HT-29 (cell line): ENCODE data around the gene SLCO3A1. TPM values are rescaled to one million over a fixed set of nuclear protein-coding genes. Genes with fewer than 3 reads are reported as not detected.

ENCODE experiments used
- DNase-seq: peaks from one replicate; pipeline ENCODE4 v3.0.0-alpha.2; 2015; ENCODE audit warnings: low spot score
- total RNA-seq: library from RNA; depleted of rRNA; stranded (reverse); fragments of >200 nt; shearing (Covaris generic); gene quantifications from 2 replicates; pipeline ENCODE4 v1.2.3, GENCODE V29; 2014

SLCO3A1 gene
- total RNA-seq, 1 experiment from 2014 or later = 2.2 TPM

DNA sequence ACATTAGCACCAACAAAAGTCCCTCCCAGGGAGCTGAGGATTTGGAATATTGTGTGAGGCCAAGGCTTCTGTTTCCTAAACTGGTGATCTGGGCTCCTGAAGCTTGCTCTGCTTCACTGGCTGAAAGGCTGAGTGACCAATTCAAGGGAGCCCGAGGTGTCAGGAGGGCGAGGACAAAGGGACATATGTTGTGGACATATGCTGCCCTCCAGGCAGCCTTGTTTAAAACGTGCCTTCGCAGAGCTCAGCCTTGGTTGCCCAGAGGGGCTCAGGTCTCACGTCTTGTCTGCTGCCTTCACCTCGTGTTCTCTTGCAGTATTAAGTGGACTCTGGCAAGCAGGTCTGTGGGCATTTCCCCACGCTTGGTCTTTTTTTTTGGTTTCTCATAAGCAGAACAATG, 7.0 kb downstream of the SLCO3A1 start:
- no peak for DNase-seq

DNA sequence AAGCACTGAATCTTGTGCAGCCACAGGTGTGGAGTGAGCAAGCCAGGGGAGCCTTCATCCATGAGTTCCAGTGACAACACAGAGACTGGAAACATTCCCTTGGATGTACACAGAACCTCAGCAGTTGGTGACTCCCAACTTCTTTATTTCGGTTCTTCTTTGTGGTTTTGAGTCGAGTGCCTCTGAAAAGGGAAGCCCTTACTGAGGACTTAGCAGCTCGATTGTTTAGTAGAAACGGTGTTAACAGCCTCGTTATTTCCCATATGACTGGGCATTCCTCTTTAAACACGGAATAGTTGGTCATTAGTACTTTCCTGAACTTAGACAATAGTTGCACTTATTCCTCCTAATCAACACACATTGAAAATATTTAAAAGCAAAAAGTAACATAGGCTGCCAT, 7.7 kb downstream of the SLCO3A1 start:
- DNase-seq = no peak

DNA sequence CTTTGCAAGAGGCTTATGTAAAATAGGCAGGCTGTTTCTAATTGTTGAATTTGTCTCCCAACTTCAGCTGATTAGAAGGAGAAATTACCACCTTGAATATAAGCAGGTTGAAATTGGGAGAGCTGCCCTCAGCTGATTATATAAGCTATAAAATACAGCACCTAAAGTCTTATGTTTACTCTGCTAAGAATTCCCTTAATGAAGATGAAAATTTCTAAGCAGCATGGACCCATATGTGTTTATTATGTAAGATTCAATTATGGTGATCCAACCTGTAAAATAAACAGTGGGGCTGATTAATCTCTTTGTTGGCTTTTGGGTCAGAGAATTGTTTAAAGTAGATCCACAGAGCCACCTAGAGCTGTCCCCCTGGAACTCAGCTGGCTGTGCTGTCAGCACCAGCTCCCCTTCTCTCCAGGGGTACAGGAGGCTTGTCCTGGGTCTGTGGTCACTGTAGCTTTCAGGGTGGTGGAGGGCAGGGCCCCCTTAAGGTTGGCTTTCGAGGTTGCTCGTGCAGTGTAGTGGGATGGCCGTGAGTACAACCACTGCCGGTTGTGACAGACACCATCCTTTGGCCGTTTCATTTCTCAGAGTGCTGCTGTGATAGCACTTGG, 9.5 kb downstream of the SLCO3A1 start:
- DNase-seq = no peak

DNA sequence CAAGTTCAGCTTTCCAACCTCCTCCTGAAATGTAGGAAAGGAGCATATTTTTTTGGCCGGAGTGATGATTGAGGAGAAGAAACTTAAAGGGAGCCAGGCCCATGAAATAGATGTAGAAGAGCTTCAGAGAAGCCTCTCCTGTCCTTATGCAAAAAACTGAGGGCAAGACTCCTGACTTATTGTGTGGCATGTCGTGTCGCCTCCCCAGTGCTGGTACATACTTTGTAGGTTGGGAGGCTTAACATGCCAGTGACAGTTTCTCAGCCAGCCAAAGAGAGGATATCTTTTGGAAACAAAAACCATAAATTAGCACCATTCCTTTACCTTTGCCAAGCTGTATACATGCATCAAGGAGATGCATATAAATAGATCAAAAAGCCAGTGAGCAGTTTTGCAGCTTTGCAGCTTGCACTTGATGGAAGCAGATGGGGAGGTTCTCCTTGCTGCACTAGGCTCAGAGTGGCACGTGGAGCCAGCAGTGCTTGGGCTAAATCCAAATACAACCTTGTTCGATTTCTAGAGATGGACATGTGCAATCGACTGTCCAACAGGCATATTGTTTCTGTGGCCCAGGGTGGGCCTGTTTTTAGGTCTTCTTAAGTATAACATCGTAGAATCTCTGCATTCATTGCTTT, 10.2 kb downstream of the SLCO3A1 start:
- DNase-seq = no peak

DNA sequence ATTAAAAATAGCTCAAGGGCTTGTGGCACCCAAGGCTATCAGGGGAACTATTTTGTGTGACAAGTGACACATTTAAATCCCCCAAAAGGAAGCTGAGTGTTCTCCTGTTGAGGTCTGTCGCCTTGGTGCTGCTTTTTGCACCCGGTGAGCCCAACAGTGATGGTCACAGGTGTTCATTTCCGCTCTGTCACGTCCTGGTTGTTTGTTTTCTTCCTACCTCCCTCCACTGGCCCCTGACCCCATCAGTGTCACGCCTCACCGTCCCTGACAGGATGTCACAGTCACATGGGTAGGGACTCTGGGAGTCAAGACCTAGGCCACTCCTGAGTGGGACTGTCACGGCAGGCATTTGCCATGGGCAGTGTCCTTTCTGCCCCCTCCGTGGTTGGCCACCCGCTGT, 11.2 kb downstream of the SLCO3A1 start:
- no peak for DNase-seq

DNA sequence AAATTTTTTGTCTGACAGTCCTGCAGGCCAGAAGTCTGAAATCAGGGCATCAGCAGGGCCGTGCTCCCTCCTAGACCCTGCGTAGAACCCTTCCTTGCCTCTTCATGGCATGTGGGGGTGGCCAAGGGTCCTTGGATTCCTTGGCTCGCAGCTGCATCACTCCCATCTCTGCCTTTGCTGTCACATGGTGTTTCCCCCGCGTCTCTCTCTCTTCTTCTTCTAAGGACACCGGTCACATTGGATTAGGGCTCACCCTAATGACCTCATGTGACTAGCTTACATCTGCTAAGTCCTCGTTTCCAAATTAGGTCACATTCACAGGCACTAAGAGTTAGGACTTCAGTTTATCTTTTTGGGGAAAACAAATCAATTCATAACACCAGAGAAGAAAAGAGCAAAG, 12.0 kb downstream of the SLCO3A1 start:
- no peak for DNase-seq

DNA sequence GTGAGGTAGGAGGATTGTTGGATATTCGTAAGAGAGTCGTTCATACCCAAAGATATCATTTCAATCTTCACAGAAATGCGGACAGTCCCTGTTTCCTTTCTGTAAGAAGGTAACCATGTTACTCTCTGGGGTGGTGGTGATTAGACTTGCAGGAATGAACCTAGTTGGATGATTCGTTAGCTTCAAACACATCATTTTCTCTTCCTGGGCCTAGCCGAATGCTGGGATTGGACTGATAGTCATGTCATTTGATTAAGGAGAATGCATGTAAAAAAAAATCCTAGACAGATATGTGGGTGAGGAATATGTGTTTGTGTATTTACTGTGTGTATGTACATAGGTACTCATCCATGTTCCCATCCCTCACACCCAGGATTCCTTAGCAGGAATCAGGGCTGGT, 12.4 kb downstream of the SLCO3A1 start:
- DNase-seq = no peak

DNA sequence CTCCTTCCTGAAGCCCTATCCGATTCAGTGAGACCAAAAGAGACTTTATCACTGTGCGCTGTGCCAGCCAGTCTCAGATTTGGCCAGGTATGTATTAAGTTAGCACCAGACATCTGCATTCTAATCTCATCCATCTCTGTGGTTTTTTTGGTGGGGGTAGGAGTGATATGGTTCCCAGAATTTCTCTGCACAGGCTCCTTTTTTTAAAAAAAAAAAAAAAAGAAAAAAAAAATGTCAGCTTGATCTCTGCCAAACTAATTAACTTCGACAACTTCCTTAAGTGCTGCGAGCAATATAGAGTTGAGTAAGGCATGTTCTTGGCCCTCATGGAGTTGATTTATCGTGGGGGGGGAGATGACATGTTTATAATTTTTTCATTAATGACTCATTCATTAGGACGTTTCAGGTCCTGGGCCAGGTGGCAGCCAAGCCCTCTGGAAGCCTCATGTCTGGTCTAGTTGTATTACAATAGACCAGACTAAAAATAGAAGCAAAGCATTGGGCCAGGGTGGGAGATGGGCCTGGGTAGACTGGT, 12.9 kb downstream of the SLCO3A1 start:
- DNase-seq = peak; percentile 60

DNA sequence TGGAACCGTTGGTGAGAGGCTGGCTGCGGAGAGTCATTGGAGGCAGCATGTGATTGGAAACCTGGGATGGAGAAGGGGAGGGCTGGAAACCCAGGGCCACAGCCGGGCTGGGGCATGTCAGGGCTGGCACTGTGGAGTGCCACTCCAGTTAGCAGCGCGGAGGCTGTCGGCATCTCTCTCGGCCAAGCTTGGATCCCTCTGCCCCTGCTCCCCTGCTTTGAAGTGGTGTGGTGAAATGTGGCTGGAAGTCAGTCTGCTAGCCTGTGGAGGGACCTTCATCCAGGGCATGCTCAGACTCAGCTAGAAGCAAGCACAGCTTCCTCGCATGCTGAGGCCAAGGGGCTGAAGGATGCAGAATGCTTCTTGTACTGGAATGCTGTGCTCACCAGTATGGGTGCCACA, 13.5 kb downstream of the SLCO3A1 start:
- DNase-seq = peak; percentile 59

DNA sequence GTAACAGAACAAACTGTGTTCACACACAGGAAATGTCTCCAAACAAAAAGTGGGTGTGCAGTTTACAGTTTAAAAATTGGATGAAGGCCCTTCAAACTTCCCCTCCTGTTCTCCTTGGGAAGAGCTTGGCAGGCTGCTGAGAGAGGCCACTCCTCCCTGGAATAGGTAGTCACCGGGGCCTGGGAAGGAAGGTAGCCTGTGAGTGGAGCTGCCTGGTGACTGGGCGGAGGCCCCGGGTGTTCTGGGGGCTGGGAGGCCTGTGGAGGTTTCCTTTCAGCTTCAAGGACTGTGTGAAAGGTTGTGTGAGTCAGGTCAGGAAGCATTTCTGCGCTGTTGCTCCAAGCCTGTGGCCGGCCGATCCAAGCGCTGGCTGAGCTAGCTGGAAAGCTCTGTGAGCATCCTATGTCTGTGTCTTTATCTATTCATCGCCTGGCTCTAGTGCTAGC, 14.1 kb downstream of the SLCO3A1 start:
- peak; percentile 93 for DNase-seq

DNA sequence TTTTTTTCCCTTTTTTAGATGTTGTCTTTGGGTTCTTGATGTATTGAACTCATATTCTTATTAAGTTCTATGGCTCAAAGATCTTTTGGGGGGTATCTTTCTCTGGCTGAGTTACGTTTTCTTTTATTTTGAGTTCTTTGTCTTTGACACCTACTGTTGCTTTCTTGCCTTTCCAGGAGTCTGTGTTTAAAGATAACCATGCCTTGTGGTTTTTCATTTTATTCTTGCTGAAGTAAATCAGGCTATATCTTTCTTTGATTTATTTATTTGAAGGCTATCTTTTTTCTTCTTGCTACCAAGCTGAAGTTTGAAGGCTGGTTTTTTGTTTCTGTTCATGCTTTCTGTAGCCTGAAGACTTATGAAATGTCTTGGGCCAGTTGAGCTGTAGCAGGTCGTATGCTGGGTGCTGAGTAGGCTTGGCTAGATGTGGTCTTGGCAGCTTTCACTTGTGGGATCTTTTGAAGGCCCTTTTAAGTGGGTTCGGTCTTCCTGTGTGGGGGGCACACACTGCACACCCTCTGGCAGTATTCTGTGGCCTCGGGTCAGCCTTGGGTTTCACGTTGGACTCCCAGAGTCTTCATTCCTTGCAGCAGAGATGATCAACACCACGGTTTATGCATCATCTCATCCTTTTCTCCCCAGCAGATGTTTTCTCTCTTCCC, 17.5 kb downstream of the SLCO3A1 start:
- no peak for DNase-seq

DNA sequence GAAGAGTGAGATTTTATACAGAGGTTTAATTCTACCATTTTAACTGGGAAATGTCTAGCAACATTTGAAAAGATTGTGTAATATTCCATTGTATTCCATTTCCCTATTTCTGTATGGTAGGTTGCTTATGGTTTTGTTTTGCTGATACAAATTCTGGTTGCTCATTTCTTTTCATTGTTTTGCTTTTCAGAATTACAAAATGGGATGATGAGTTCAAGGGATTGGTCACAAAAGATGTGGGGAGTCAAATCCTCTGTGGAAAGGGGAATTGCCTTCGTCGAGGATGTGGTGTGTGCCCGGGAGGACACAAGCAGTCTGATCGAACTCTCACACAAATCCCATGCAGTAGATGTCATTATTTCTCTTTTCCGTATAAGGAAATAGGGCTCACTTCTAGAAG, 18.3 kb downstream of the SLCO3A1 start:
- no peak for DNase-seq

DNA sequence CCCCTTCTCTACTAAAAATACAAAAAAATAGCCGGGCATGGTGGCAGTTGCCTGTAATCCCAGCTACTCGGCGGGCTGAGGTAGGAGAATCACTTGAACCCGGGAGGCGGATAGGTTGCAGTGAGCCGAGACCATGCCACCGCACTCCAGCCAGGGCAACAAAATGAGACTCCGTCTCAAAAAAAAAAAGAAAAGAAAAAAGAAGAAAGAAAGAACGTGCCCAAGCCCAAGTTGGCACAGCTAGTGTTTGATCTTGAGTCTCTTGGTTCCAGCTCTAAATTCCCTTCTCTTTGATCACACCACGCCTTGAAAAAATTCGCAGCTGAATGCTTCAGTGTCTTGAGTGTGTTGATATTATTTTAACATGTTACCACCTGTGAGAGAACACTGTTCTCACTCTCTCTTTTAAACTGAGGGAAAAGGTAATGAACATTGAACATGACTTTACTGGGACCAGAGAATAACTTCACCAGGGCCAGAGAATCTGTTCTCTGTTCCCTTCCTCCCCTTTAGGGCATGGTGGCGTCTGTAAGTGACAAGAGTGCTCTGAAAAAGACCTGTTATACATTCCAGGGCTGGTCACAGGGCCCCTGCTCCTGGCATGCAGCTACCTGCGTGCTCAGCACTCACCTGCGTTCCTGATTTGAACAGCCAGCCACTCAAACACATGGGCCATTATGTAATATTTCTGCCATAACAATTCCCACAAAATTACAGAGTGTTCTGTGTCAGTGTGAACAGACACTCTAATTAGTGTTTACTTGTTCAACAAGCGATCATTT, 19.0 kb downstream of the SLCO3A1 start:
- no peak for DNase-seq

DNA sequence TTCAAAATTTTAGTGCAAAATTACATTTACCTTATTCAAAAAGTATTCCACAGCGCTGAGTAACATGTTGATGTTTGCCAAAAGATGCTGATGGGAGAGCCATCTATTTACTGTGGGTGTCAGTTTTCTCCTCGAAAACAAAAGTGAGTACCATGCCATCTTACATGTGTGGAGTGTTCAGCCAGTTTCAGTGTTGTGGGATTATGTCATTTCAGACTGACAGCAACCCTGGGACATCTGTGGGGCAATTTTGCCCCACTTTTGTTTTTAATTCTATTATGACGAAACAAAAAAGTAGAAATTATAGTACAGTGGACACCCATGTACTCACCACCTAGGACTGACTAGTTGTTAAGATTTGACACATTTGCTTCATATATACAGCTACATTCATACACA, 19.6 kb downstream of the SLCO3A1 start:
- no peak for DNase-seq

DNA sequence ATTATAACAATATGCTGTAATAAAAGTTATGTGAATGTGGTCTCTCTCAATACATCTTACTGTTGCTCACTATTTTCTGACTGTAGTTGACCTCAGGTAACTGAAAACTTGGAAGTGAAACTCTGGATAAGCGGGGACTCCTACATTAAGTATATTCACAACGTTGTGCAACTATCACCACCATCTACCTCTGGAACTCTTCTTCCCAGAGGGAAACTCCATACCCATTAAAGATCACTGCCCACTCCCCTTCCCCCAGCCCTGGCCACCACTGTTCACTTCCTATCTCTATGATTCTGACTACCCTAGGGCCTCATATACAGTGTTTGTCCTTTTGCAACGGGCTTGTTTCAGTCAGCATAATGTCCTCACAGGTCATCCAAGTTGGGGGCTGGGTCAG, 20.7 kb downstream of the SLCO3A1 start:
- no peak for DNase-seq

DNA sequence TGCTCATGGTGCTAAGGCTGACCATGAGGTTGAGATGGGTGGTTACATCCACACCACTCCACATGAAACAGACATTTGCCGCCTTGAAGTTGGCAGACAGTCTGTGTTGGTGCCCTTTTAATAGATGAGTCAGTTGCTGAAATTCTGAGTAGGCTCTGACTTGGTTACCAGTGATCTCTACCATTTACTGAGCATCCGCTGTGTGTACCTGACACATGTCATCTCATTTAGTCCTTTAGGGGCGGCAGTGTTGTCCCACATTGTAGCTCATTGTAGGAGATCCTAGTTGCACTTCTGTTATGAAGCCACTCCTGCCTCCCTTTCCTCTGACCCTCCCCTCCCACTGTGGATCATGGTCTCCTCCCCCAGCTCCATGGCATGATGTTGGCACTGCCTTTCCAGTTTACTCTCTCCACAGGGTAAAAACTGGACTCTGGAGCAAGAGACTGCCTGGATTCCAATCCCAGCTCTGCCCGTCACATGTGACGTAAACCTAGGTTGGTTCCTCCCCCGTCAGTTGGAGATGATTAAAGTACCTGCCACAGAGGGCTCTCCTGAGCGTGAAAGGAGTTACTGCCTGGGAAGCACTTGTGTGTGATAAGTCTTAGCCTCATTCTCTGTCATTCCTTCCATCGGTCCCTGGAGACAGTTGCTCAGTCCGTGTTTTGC, 21.6 kb downstream of the SLCO3A1 start:
- DNase-seq = peak; percentile 57

DNA sequence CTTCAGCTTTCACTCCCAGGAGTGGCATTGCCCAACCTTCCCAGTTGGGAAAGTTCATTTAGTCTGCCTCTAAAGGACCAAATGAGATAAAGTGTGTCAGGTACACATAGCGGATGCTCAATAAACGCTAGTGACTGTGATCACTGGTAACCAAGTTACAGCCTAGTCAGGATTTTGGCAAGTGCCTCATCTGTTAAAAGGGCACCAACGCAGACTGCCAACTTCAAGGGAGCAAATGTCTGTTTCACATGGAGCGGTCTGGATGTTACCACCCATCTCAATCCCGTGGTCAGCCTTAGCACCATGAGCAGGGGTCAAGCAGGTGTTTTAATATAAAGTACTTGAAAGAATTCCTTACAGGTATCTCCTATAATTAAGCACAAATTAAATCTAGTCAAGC, 22.7 kb downstream of the SLCO3A1 start:
- no peak for DNase-seq

DNA sequence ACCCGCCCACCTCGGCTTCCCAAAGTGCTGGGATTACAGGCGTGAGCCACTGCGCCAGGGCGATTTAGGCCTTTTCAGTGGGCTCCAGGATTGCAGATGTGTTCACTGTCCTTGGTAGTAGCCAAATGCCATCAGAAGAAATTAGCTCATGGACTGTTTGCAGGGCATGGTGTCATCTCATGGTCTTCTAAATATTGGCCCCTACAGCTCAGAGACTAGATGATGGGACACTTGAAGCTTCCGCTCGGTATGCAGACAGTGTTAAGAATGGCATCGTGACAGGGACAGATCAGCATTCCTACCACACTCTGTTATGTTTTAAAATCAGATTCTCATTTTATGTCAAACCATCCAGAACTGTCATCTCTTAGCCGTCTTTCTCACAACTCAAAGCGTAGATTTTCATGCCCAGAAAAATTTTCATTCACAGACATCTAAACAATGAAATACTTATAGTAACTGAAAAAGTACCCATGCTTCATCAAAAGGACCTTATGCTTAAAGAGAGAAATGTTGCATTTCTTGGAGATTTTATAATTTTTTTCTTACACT, 24.9 kb downstream of the SLCO3A1 start:
- DNase-seq = no peak

DNA sequence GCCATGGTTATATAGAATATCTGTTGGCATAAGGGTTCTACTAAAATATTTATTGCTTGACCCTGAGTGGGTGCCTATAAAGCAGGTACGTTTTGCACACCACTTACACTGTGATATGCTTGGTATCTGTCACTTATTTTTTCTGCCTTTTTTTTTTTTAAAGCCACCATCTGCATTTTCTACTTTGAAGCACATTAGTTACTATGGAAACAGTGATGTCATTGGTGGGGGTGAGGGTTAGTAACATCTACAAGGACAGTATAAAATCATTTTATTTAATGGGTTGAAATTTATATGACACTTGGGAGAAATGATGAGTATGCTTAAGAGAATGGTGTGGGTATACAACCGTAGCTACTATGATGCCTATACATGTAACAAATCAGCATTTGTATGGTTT, 25.6 kb downstream of the SLCO3A1 start:
- DNase-seq = no peak

DNA sequence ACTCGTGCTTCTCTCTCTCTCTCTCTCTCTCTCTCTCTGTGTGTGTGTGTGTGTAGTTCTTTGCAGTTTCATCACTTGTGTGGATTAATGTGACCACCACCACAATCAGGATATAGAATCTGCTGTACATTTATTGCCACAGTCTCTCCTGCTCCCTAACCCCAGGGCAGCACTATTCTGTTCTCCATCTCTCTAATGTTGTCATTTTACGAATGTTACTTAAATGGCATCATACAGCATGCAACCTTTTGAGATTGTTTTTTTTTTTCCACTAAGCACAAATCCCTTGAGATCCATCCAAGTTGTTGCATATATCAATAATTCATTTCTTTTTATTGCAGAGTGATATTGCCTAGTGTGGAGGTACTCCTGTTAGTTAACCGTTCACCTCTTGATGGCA, 26.9 kb downstream of the SLCO3A1 start:
- DNase-seq = no peak

DNA sequence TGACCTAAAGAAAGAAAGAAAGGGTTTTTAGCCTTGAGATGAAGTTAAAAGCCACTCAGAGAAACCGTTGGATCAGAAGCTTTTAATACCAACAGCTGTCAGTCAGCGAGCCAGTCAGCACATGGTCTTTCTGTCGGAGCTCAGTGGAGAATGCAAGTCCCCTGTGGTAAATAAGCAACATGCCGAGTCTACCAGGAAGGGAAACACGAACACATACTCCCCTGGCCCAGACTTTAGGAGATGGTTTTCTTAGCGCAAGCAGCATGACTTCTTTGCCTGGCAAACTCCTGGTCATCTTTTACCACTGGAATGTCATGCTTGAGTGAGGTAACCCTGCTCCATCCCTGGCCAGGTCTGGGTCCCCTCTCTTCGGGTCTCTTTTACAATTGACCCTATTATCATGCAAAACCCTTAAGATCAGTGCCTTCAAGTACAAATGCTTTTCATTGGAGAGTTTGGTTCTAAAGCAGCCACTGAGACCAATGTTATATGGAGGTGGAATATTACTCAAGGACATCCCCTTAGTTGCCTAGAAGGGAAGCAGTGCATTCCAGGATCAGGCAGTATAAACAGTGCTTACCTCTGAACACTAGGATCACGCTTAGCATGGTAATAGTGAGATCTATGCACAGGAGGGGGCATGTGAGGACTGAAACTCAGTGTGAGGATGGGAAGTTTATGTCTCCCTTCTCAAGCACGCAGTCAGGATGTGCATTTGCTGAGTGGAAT, 28.2 kb downstream of the SLCO3A1 start:
- no peak for DNase-seq
